Natural killer cell treated with Interleukin-12 subunit alpha and Interleukin-12 subunit beta and Interleukin-15 and Interleukin-18, amount 100 ng/mL, for 72 hours (primary cell): Measurements from ENCODE around the gene PTPRT. TPM values are rescaled to one million over a fixed set of nuclear protein-coding genes. Genes with fewer than 3 reads are reported as not detected.
"Not testable (repeated sequence)": the region's sequence is repeated elsewhere in the genome, so short reads cannot be mapped to it uniquely, and the experiment has no call there.

Experiments
- ATAC-seq, 2 donors: fragments of 150-1000 bp; cut with Tn5 transposase in 1 of 2; sonication (Bioruptor Pico), chemical (Tn5 transposase) in 1 of 2; 2 replicates each; pipeline ENCODE4 v1.10.0; 2021
- DNase-seq: peaks from one replicate; pipeline ENCODE4 v3.0.0; 2022; ENCODE audit warnings: low spot score
- H3K27ac Mint-ChIP-seq, 2 donors: 1 replicate in 1 of 2; 2 replicates in 1 of 2; pipeline ENCODE4 v1.8.0; 2022; ENCODE audit warnings: mixed read lengths in 2 of 2, mild to moderate bottlenecking in 1 of 2, moderate library complexity in 1 of 2
- H3K27me3 Mint-ChIP-seq, 2 donors: 1 replicate in 1 of 2; 2 replicates in 1 of 2; pipeline ENCODE4 v1.8.0; 2022; ENCODE audit warnings: mixed read lengths in 2 of 2
- H3K36me3 Mint-ChIP-seq: one replicate; pipeline ENCODE4 v1.8.0; 2022; ENCODE audit warnings: mixed read lengths
- H3K4me1 Mint-ChIP-seq, 2 donors: 1 replicate in 1 of 2; 2 replicates in 1 of 2; pipeline ENCODE4 v1.8.0; 2022; ENCODE audit warnings: low read depth in 2 of 2, mixed read lengths in 2 of 2, mild to moderate bottlenecking in 1 of 2
- H3K4me3 Mint-ChIP-seq: one replicate; pipeline ENCODE4 v1.8.0; 2022; ENCODE audit warnings: mixed read lengths
- H3K9me3 Mint-ChIP-seq: 2 replicates; pipeline ENCODE4 v1.8.0; 2022; ENCODE audit warnings: mixed read lengths
- total RNA-seq, 2 donors: library from RNA; stranded (reverse); gene quantifications; one replicate each; pipeline ENCODE4 v1.2.3, GENCODE V29; 2022

Gene PTPRT
- total RNA-seq, 2 donors from 2014 or later: not detected

- DNase-seq: no peak
- ATAC-seq: no peak
- no peaks in the 10 kb centered on the region for H3K36me3 Mint-ChIP-seq
- H3K4me3 Mint-ChIP-seq: no peak overlapping the region
- H3K4me1 Mint-ChIP-seq: no peaks in the 10 kb centered on the region
- H3K9me3 Mint-ChIP-seq: peaks cover 14% of the 10 kb centered on the region
- no peaks in the 10 kb centered on the region for H3K27me3 Mint-ChIP-seq
- H3K27ac Mint-ChIP-seq: no peak overlapping the region
These were observed 935.0 kb downstream of the PTPRT start for GRCh38 chr20:42254673-42255072.

GRCh38 chr20:42252116-42252515 is 937.6 kb downstream of the PTPRT start:
- Mint-ChIP-seq H3K27me3 (no peaks in the 10 kb centered on the region), H3K36me3 (no peaks in the 10 kb centered on the region)

GRCh38 chr20:42218621-42219374 is 970.9 kb downstream of the PTPRT start:
- Mint-ChIP-seq H3K9me3 (peaks cover 4% of the 10 kb centered on the region), H3K4me1 (no peaks in the 10 kb centered on the region), H3K4me3 (no peak overlapping the region), H3K27ac (no peak overlapping the region), H3K27me3 (no peaks in the 10 kb centered on the region), H3K36me3 (no peaks in the 10 kb centered on the region)
- DNase-seq: no peak
- no peak for ATAC-seq

More at GRCh38 chr20:42252116-42252515, 937.6 kb downstream of the PTPRT start:
- Mint-ChIP-seq H3K27ac (no peak overlapping the region), H3K4me1 (no peaks in the 10 kb centered on the region), H3K9me3 (peaks cover 23% of the 10 kb centered on the region), H3K4me3 (no peak overlapping the region)
- no peak for ATAC-seq
- DNase-seq: no peak

- Mint-ChIP-seq H3K9me3 (peaks cover 5% of the 10 kb centered on the region), H3K36me3 (no peaks in the 10 kb centered on the region), H3K4me1 (no peaks in the 10 kb centered on the region), H3K27me3 (no peaks in the 10 kb centered on the region), H3K4me3 (no peak overlapping the region), H3K27ac (no peak overlapping the region)
- DNase-seq: no peak
- no peak for ATAC-seq
These were observed 975.6 kb downstream of the PTPRT start for GRCh38 chr20:42214074-42214473.

- no peak for ATAC-seq
- peaks cover 9% of the 10 kb centered on the region for H3K9me3 Mint-ChIP-seq
- no peaks in the 10 kb centered on the region for H3K36me3 Mint-ChIP-seq
- H3K27ac Mint-ChIP-seq: no peak overlapping the region
- no peak overlapping the region for H3K4me3 Mint-ChIP-seq
- no peaks in the 10 kb centered on the region for H3K27me3 Mint-ChIP-seq
- no peak for DNase-seq
- H3K4me1 Mint-ChIP-seq: no peaks in the 10 kb centered on the region
These were observed 977.3 kb downstream of the PTPRT start for GRCh38 chr20:42212391-42212790.

GRCh38 chr20:42206557-42206956 is 983.1 kb downstream of the PTPRT start:
- H3K9me3 Mint-ChIP-seq, H3K4me1 Mint-ChIP-seq, H3K4me3 Mint-ChIP-seq, H3K27ac Mint-ChIP-seq, H3K27me3 Mint-ChIP-seq, ATAC-seq, H3K36me3 Mint-ChIP-seq, DNase-seq: not testable (repeated sequence)

- no peak overlapping the region for H3K4me3 Mint-ChIP-seq
- no peak for DNase-seq
- no peak overlapping the region for H3K27ac Mint-ChIP-seq
- no peak for ATAC-seq
- peaks cover 8% of the 10 kb centered on the region for H3K9me3 Mint-ChIP-seq
- H3K36me3 Mint-ChIP-seq: no peaks in the 10 kb centered on the region
- no peaks in the 10 kb centered on the region for H3K27me3 Mint-ChIP-seq
- H3K4me1 Mint-ChIP-seq: no peaks in the 10 kb centered on the region
These were observed 985.5 kb downstream of the PTPRT start for GRCh38 chr20:42204109-42204660.

GRCh38 chr20:42197599-42197998 is 992.1 kb downstream of the PTPRT start:
- peaks cover 8% of the 10 kb centered on the region for H3K9me3 Mint-ChIP-seq
- H3K4me3 Mint-ChIP-seq: no peak overlapping the region
- DNase-seq: no peak

GRCh38 chr20:42193119-42193518 is 996.6 kb downstream of the PTPRT start:
- no peak for DNase-seq
- Mint-ChIP-seq H3K4me1 (no peaks in the 10 kb centered on the region), H3K27me3 (no peaks in the 10 kb centered on the region)

More at GRCh38 chr20:42197599-42197998, 992.1 kb downstream of the PTPRT start:
- no peaks in the 10 kb centered on the region for H3K4me1 Mint-ChIP-seq
- ATAC-seq: no peak
- H3K27ac Mint-ChIP-seq: no peak overlapping the region
- no peaks in the 10 kb centered on the region for H3K27me3 Mint-ChIP-seq
- no peaks in the 10 kb centered on the region for H3K36me3 Mint-ChIP-seq

GRCh38 chr20:42192321-42192720 is 997.4 kb downstream of the PTPRT start:
- Mint-ChIP-seq H3K36me3 (no peaks in the 10 kb centered on the region), H3K9me3 (peaks cover 9% of the 10 kb centered on the region), H3K27me3 (no peaks in the 10 kb centered on the region), H3K27ac (no peak overlapping the region), H3K4me3 (no peak overlapping the region), H3K4me1 (no peaks in the 10 kb centered on the region)
- DNase-seq (no peak), ATAC-seq (no peak)

More at GRCh38 chr20:42193119-42193518, 996.6 kb downstream of the PTPRT start:
- H3K27ac Mint-ChIP-seq: no peak overlapping the region
- no peak for ATAC-seq
- H3K36me3 Mint-ChIP-seq: no peaks in the 10 kb centered on the region
- peaks cover 11% of the 10 kb centered on the region for H3K9me3 Mint-ChIP-seq
- H3K4me3 Mint-ChIP-seq: no peak overlapping the region

GRCh38 chr20:42191140-42191860 is 998.4 kb downstream of the PTPRT start:
- Mint-ChIP-seq H3K27me3 (no peaks in the 10 kb centered on the region), H3K9me3 (peaks cover 11% of the 10 kb centered on the region), H3K4me3 (no peak overlapping the region), H3K4me1 (no peaks in the 10 kb centered on the region), H3K36me3 (no peaks in the 10 kb centered on the region), H3K27ac (no peak overlapping the region)
- DNase-seq (no peak), ATAC-seq (no peak)

GRCh38 chr20:42190084-42190483 is 999.6 kb downstream of the PTPRT start:
- H3K4me3 Mint-ChIP-seq: no peak overlapping the region
- no peak for DNase-seq

GRCh38 chr20:42186337-42186736 is 1003.4 kb downstream of the PTPRT start:
- no peak overlapping the region for H3K4me3 Mint-ChIP-seq
- H3K4me1 Mint-ChIP-seq: no peaks in the 10 kb centered on the region
- H3K27ac Mint-ChIP-seq: no peak overlapping the region
- peaks cover 18% of the 10 kb centered on the region for H3K9me3 Mint-ChIP-seq
- H3K27me3 Mint-ChIP-seq: no peaks in the 10 kb centered on the region
- ATAC-seq: no peak
- no peak for DNase-seq
- H3K36me3 Mint-ChIP-seq: no peaks in the 10 kb centered on the region

More at GRCh38 chr20:42190084-42190483, 999.6 kb downstream of the PTPRT start:
- no peaks in the 10 kb centered on the region for H3K36me3 Mint-ChIP-seq
- H3K27ac Mint-ChIP-seq: no peak overlapping the region
- H3K9me3 Mint-ChIP-seq: peaks cover 14% of the 10 kb centered on the region
- ATAC-seq: no peak
- H3K27me3 Mint-ChIP-seq: no peaks in the 10 kb centered on the region
- H3K4me1 Mint-ChIP-seq: no peaks in the 10 kb centered on the region

GRCh38 chr20:42183147-42183546 is 1006.6 kb downstream of the PTPRT start:
- Mint-ChIP-seq H3K36me3 (no peaks in the 10 kb centered on the region), H3K27ac (no peak overlapping the region), H3K4me3 (no peak overlapping the region), H3K4me1 (no peaks in the 10 kb centered on the region), H3K9me3 (peaks cover 18% of the 10 kb centered on the region), H3K27me3 (no peaks in the 10 kb centered on the region)
- DNase-seq (no peak), ATAC-seq (no peak)
